Thoracic aorta (tissue), 2 donors: ENCODE results near the gene SYNPO. TPM values are rescaled to one million over a fixed set of nuclear protein-coding genes. Genes with fewer than 3 reads are reported as not detected.

Experiments used
- ATAC-seq: fragments of 150-250 bp; one replicate; pipeline ENCODE4 v1.8.0; 2017; ENCODE audit warnings: low read depth; ENCODE audit not compliant: insufficient number of reproducible peaks, low FRiP score
- DNase-seq: peaks from one replicate; pipeline ENCODE4 v3.0.0-alpha.2; 2020; ENCODE audit warnings: low spot score
- H3K27ac ChIP-seq, 2 donors: fragments of 200-600 bp; sonication (generic); 1 replicate in 1 of 2; 2 replicates in 1 of 2; pipeline ENCODE4 v1.5.1; 2016; ENCODE audit warnings: mild to moderate bottlenecking in 2 of 2, moderate library complexity in 2 of 2
- H3K27me3 ChIP-seq: fragments of 200-600 bp; sonication (generic); replicated peaks from 2 replicates; pipeline ENCODE4 v1.6.0; 2016; ENCODE audit warnings: mild to moderate bottlenecking; ENCODE audit not compliant: insufficient read depth
- H3K36me3 ChIP-seq: fragments of 200-600 bp; sonication (generic); one replicate; pipeline ENCODE4 v1.5.1; 2016
- H3K4me1 ChIP-seq, 2 donors: fragments of 200-600 bp; sonication (generic); 1 replicate in 1 of 2; 2 replicates in 1 of 2; pipeline versions ENCODE4 v1.5.1 to v1.6.0; 2016; ENCODE audit warnings: low read depth in 2 of 2, mild to moderate bottlenecking in 1 of 2; ENCODE audit not compliant: control insufficient read depth in 1 of 2
- H3K4me3 ChIP-seq: fragments of 200-600 bp; sonication (generic); 2 replicates; pipeline ENCODE4 v1.5.1; 2016; ENCODE audit warnings: mild to moderate bottlenecking
- H3K9me3 ChIP-seq: fragments of 200-600 bp; sonication (generic); 2 replicates; pipeline ENCODE4 v1.5.1; 2016
- total RNA-seq, 2 donors: library from RNA; depleted of rRNA; stranded (reverse); fragments of >200 nt; gene quantifications; one replicate each; pipeline versions ENCODE4 v1.1.0 to v1.2.3, GENCODE V29; 2016
- TF ChIP-seq, protein P1 (sequence below): fragments of 200-600 bp; sonication (generic); IDR thresholded peaks from one replicate; pipeline ENCODE4 v1.5.1; 2019; ENCODE audit warnings: antibody characterized with exemption

Gene SYNPO
- total RNA-seq, 2 donors from 2014 or later = 191 to 226 TPM

DNA sequence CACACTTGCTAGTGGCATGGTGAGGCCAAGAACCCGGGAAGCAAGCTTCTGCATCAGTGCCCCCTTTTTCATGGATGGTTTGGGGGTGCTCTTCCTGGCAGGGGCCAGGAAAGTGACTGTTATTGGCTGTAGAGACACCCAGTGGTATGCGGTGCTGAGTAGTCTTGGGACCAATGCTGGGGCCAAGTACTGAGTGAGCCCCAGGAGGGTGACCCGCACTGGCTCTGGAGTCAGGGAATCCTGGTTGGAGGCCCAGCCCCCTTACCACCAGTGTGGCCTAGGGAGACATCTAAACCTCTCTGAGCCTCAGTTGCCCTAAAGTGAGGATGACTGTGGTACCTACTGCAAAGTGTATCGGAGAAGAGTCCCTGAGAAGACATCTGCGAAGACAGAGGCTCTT is 41.2 kb upstream of the SYNPO start:
- Histone ChIP-seq H3K9me3 (no peaks in the 10 kb centered on the region), H3K27me3 (no peaks in the 10 kb centered on the region), H3K4me3 (no peak overlapping the region), H3K36me3 (no peaks in the 10 kb centered on the region), H3K27ac (peak overlapping the region; percentile 94 to 99), H3K4me1 (peaks cover 80 to 96% of the 10 kb centered on the region in 2 donors)
- ATAC-seq (no peak), DNase-seq (no peak)
- TF ChIP-seq, protein P1, sequence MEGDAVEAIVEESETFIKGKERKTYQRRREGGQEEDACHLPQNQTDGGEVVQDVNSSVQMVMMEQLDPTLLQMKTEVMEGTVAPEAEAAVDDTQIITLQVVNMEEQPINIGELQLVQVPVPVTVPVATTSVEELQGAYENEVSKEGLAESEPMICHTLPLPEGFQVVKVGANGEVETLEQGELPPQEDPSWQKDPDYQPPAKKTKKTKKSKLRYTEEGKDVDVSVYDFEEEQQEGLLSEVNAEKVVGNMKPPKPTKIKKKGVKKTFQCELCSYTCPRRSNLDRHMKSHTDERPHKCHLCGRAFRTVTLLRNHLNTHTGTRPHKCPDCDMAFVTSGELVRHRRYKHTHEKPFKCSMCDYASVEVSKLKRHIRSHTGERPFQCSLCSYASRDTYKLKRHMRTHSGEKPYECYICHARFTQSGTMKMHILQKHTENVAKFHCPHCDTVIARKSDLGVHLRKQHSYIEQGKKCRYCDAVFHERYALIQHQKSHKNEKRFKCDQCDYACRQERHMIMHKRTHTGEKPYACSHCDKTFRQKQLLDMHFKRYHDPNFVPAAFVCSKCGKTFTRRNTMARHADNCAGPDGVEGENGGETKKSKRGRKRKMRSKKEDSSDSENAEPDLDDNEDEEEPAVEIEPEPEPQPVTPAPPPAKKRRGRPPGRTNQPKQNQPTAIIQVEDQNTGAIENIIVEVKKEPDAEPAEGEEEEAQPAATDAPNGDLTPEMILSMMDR = no peak

- TF ChIP-seq, protein P1 = no peak
- Histone ChIP-seq H3K4me1 (peaks cover 78 to 96% of the 10 kb centered on the region in 2 donors), H3K4me3 (peak overlapping the region; percentile 65), H3K27me3 (no peaks in the 10 kb centered on the region), H3K9me3 (no peaks in the 10 kb centered on the region), H3K36me3 (no peaks in the 10 kb centered on the region), H3K27ac (peak overlapping the region; percentile 94 to 99)
- DNase-seq = peak; percentile 64
- ATAC-seq = no peak
Measured at GRCh38 chr5:150599917-150600511, 40.4 kb upstream of the SYNPO start.

DNA sequence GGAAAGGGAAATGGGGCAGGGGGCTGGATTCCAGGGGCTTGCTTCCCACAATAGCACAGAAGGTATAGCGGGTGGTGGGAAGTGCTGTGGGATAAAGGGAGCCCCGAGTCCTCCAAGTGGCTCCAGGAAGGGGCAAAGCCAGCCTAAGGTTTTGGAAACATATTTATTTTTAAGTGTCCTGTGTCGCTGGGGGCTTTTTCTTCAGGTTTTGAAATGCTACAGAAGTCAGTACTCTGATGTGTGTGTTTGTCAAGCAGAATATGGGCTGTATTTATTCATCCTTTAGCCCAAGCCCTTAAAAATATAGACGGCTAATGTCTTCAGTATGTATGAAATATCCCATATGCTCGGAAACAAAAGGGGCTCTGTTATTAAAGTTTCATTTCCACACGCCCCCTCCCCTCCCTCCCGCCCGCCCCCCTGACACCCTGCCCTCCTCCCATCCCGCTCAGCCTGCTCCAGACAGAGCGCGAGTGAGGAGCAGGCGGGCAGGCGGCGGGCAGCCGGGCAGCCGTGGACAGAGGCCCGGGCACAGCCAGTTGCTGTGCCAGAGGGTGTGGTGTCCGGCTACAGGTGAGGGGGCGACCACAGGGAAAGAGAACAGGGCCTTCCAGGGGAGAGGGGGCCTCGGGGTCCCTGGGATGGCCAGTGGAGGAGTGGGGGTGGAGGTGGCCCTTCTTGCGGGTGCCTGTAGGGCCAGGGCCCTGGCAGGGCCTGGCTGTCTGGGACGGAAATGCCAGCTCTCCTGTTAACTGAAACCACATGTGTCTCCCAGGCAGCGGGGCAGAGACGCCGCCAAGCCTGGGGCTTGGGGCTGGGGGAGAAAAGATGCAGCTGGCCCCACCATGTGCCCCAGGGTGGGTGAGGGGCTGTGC is 39.6 kb upstream of the SYNPO start:
- Histone ChIP-seq H3K4me3 (peak overlapping the region; percentile 65), H3K9me3 (no peaks in the 10 kb centered on the region), H3K27ac (peak overlapping the region; percentile 94 to 99), H3K27me3 (no peaks in the 10 kb centered on the region), H3K36me3 (no peaks in the 10 kb centered on the region), H3K4me1 (peaks cover 77 to 97% of the 10 kb centered on the region in 2 donors)
- TF ChIP-seq, protein P1 = no peak
- DNase-seq = no peak
- ATAC-seq = no peak

DNA sequence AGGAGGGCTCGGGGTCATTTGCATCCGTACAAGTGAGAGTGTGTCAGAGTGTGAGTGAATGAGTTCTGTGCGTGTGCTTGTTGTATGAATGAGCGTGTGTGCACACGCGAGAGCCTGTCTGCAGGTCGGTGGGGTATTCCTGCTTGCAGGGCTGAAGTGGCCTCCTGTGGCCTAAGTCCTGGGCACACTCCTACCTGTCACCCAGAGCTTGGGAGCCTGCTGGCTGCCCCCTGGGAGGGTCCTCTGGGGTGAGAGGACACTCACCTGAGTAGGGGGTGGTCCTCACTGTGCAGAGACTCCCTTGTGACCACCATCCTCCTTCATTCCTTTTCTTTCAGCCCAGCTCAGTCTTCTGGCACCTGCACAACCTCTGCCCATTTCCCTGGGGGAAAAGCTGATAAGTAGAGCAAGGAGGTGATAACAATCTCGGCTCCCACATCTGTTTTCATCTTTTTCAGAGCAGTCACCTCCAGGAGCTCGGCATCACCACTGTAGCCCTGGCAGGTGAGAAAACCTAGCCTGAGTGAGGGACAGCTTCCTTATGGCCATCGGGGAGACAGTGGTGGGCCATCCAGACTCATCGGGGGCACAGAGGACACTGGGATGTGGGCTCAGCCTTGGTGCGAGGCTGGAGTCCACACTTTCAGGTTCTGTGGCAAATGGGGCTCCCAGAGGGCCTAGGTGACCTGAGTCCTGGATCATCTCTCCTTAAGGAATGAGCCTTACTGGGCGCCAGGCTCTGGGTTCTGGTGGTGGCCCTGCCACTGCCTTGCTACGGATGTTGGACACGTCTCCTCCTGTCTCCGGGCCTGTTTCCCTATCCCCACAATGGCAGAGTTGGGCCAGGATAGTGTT is 38.7 kb upstream of the SYNPO start:
- no peak for DNase-seq
- no peaks in the 10 kb centered on the region for H3K9me3 ChIP-seq
- ATAC-seq = no peak
- no peaks in the 10 kb centered on the region for H3K36me3 ChIP-seq
- H3K4me3 ChIP-seq = peak overlapping the region; percentile 65
- peaks cover 72 to 97% of the 10 kb centered on the region in 2 donors for H3K4me1 ChIP-seq
- no peaks in the 10 kb centered on the region for H3K27me3 ChIP-seq
- TF ChIP-seq, protein P1 = no peak
- peak overlapping the region; percentile 94 to 99 for H3K27ac ChIP-seq
